GM19455 (cell line): ENCODE data around the gene MRPL50.

Experiments
- ATAC-seq: cut with Tn5 transposase; IDR thresholded peaks from one replicate; pipeline ENCODE4 v1.9.1; 2021; ENCODE audit not compliant: unreplicated experiment

The MRPL50 gene

DNA sequence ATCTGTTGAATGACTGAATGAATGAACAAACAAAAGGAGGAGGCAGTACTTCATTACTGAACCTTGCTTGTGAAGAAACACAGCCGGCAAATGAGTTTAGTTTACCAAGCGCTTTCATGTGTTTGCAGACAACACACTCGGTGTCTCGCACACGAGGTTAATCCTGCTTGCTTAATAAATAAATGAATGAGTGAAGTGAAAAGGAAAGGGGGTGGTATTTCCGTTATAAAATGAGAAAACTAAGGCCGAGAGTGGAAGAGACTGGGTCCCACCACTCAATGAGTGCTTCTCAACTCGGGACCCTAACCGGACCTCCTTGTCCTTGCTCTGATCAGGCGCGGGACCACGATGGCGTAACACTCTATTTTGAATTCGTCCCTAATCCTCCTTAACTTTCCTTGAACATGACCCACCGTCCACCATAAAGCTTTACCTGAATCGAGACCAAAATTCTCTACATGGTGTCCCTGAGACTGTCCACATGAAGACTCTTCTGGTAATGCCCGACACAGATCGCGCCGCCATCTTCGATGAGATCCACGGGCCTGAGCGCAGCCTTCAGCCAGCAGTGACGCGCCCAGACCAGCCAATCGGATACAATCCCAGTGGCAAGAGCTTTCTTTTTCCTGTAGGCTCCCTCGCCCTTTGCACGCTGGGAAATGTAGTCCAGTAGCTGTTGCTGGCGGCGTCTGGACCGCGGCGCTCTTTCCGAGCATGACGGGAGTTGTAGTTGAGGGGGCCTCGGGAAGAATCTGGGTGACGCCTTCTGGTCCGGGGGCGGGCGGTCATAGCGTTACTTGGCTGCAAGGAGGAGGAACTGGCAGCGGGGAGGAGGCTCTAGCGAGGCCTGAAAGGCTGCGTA is at the start of gene MRPL50, which contains the start of gene ZNF189:
Gene MRPL50 (minus strand): TSS at position 551 of the 862 bp plus-strand sequence. CDS start 26 bp downstream, at position 525.
Gene ZNF189 (plus strand): TSS at position 784 of the 862 bp plus-strand sequence. CDS start 306 bp downstream, outside the sequence.
- peak; percentile 99 for ATAC-seq

DNA sequence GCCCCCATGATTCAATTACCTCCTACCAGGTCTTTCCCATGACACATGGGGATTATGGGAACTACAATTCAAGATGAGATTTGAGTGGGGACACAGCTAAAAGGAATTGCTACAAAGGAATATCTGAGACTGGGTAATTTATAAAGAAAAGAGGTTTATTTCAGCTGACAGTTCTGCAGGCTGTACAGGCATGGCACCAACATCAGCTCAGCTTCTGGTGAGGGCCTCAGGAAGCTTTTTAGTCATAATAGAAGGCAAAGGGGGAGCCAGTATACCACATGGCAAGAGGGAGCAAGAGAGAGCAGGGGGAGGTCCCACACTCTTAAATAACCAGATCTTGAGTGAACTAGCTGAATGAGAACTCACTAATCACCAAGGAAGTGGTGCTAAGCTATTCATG is 48.3 kb upstream of the MRPL50 start:
- ATAC-seq, result no peak

DNA sequence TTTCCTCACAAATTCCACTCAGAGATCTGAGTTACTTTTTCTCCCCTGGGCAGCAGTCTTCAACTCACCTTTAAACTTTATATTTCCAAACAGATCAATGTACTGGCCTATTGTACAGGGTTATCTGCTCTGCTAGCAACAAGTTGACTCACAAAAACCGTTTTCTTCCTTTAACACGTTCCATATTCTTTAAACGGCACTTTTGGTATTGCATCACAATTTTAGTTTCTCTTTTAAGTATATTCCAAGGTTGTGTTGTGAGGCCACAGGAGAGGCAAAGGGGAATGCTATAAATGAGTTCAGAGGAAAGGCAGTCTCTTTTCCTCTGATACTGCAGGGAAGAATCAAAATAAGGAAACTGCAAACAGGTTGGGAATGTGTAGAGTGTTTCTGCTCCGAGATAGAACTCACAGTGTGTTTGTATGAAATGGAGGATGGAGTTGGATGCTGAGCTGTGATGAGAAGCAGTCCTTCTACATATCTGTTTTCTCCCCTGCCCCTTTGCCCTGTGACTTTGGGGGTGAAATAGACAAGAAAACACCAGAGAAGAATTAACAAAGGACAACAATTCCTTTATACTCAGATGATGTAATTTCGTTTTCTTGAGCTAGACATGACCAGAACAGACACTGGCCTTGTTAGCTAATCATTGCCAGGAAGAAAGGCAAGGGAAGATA is 47.1 kb upstream of the MRPL50 start:
- ATAC-seq, result no peak

- no peak for ATAC-seq
Observed at GRCh38 chr9:101443364-101443771, 45.0 kb upstream of the MRPL50 start.

- no peak for ATAC-seq
Observed at GRCh38 chr9:101442736-101443135, 44.3 kb upstream of the MRPL50 start.

- ATAC-seq, result no peak
Observed at GRCh38 chr9:101442318-101442717, 43.9 kb upstream of the MRPL50 start.

GRCh38 chr9:101440714-101441230 is 42.4 kb upstream of the MRPL50 start:
- ATAC-seq, result no peak

DNA sequence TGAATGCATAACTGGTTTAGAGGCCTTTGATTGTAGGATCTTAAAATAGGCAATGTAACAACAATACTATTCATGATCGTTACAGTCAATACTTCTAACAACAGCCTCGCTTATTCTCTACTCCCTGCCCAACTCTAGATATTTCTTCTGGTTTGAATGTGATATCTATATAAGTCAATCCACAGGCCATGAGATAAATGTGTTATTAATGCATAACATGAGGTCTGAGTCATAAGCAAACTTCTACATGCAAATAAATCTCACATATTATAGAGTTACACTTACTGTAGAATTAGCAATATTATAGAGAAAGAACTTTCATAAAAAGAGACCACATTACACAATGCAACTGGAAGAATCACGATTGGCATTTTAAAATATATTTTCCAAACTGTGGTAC is 40.1 kb upstream of the MRPL50 start:
- ATAC-seq, result no peak

DNA sequence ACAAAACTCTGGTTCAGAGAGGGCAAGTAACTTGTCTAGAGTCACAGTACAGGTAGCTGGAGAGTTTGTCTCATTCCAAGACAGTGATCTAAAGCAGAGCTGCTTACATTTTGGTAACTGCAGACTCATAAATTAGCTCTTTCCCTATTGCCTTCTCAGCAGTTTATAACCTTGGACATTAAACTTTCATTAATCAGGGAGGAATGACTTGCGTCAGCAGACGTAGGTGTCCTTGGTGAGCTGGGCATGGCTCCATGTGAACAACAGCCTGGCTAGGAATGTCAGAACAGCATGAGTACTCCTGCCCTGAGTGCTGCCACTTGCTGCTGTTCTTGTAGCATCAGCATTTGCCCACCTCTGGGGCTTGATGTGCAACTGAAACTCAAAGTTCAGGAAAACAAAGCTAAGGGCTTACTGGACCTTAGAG is 39.4 kb upstream of the MRPL50 start:
- no peak for ATAC-seq

- no peak for ATAC-seq
Observed at GRCh38 chr9:101435601-101436079, 37.2 kb upstream of the MRPL50 start, which contains the start of gene ALDOB. TSS of gene ALDOB (minus strand) at chr9:101435774. CDS start at chr9:101430887, 4,887 bp downstream.

GRCh38 chr9:101434998-101435397 is 36.6 kb upstream of the MRPL50 start:
- no peak for ATAC-seq

- no peak for ATAC-seq
Observed at GRCh38 chr9:101433229-101433628, 34.8 kb upstream of the MRPL50 start.

GRCh38 chr9:101432740-101433139 is 34.3 kb upstream of the MRPL50 start:
- no peak for ATAC-seq

GRCh38 chr9:101432171-101432570 is 33.8 kb upstream of the MRPL50 start:
- ATAC-seq, result no peak

DNA sequence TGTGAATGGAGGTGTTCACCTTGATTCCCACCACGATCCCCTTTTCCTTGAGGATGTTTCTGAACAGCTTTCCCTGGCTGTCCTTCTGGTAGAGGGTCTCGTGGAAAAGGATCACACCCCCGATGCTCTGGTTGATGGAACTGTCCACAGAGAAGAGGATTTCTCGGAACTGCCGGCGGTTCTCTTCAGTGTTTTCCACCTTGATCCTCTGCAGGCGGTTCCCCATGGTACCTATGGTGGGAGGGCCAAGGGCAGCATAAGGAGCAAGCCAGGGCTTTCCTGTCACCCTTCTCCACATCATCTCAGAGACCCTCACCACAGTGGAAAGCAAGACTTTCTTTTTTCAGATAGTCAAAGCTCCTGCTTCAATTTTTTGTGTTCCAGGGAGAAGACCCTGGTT is 31.3 kb upstream of the MRPL50 start:
- ATAC-seq, result no peak

DNA sequence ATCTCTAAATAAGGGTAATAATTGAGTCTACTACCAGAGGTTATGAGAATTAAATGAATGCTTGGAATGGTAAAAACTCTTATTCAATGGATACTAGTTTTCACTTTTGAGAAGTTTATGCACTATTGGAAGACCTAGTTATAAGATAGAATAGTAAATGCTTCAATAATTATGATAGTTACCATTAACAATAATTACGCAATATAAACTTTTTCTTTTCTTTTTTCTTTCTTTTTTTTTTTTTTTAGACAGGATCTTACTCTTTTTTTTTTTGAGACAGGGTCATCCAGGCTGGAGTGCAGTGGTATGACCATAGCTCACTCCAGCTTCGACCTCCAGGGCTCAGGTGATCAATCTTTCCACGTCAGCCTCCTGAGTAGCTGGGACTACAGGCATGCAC is 30.5 kb upstream of the MRPL50 start:
- no peak for ATAC-seq

GRCh38 chr9:101427957-101428655 is 29.7 kb upstream of the MRPL50 start:
- ATAC-seq, result peak; percentile 61

DNA sequence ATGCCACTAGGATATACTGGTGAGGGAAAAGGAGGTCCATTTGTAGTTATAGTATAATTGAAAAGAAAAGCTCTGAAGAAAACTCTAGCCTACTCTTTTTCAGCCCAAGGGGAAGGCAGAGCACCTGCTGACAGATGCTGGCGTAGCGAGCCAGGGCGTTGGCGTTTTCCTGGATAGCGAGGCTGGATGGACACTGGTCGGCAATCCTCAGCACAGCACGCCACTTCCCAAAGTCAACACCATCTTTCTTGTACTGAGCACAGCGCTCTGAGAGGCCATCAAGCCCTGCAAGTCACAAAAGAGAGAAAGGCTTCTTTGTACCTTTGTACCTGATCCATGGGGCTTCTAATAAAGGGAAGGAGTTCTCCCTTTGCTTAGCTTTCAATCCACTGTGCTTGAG is 28.9 kb upstream of the MRPL50 start:
- no peak for ATAC-seq

- no peak for ATAC-seq
Observed at GRCh38 chr9:101421653-101422065, 23.2 kb upstream of the MRPL50 start.

GRCh38 chr9:101419863-101420262 is 21.4 kb upstream of the MRPL50 start:
- no peak for ATAC-seq
